ENCODE data around the gene JADE3. TPM values are rescaled to one million over a fixed set of nuclear protein-coding genes. Genes with fewer than 3 reads are reported as not detected.

Gene JADE3
- polyA plus RNA-seq, 1 donor from 2014 or later = 6.8 TPM

DNA sequence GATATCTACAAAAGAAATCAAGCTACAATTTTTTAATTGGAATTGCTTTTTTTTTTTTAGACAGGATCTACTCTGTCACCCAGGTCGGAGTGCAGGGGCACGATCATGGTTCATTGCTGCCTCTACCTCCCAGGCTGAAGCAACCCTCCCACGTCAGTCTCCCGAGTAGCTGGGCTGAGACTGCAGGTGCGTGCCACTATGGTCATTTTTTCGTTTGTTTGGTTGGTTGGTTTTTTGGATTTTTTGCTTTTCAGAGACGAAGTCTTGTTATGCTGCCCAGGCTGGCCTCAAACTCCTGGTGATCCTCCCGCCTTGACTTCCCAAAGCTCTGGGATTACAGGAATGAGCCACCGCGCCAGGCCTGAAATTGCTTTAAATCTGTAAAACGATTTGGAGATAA, 181.6 kb downstream of the JADE3 start:
- TF ChIP-seq POLR2AphosphoS5 (IDR thresholded peaks at IDR 0.05) (no peak), MXI1 (conservative IDR thresholded peaks at IDR 0.05; ENCODE audit: poor library complexity, severe bottlenecking) (no peak), EZH2 (IDR thresholded peaks at IDR 0.05; ENCODE audit: borderline replicate concordance, insufficient read depth, low read length, poor library complexity, severe bottlenecking) (no peak), SMC3 (conservative IDR thresholded peaks at IDR 0.05; ENCODE audit: poor library complexity) (no peak)
- TF ChIP-seq, protein P1, sequence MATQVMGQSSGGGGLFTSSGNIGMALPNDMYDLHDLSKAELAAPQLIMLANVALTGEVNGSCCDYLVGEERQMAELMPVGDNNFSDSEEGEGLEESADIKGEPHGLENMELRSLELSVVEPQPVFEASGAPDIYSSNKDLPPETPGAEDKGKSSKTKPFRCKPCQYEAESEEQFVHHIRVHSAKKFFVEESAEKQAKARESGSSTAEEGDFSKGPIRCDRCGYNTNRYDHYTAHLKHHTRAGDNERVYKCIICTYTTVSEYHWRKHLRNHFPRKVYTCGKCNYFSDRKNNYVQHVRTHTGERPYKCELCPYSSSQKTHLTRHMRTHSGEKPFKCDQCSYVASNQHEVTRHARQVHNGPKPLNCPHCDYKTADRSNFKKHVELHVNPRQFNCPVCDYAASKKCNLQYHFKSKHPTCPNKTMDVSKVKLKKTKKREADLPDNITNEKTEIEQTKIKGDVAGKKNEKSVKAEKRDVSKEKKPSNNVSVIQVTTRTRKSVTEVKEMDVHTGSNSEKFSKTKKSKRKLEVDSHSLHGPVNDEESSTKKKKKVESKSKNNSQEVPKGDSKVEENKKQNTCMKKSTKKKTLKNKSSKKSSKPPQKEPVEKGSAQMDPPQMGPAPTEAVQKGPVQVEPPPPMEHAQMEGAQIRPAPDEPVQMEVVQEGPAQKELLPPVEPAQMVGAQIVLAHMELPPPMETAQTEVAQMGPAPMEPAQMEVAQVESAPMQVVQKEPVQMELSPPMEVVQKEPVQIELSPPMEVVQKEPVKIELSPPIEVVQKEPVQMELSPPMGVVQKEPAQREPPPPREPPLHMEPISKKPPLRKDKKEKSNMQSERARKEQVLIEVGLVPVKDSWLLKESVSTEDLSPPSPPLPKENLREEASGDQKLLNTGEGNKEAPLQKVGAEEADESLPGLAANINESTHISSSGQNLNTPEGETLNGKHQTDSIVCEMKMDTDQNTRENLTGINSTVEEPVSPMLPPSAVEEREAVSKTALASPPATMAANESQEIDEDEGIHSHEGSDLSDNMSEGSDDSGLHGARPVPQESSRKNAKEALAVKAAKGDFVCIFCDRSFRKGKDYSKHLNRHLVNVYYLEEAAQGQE (IDR thresholded peaks at IDR 0.05; ENCODE audit: borderline replicate concordance) = no peak
- Histone ChIP-seq H3K79me2 (replicated peaks; ENCODE audit: insufficient read depth, low read length) (no peaks in the 10 kb centered on the region), H4K20me1 (ENCODE audit: insufficient read depth) (no peaks in the 10 kb centered on the region), H3K27ac (ENCODE audit: low read length) (no peak overlapping the region), H3K4me3 (ENCODE audit: low read length) (no peak overlapping the region), H2AFZ (ENCODE audit: low read depth, low read length) (no peak overlapping the region), H3K9me3 (ENCODE audit: low read length) (no peaks in the 10 kb centered on the region), H3F3A (ENCODE audit: insufficient read depth, low read length, poor library complexity, severe bottlenecking) (no peaks in the 10 kb centered on the region), H3K9me2 (ENCODE audit: insufficient read depth, low read length) (no peaks in the 10 kb centered on the region), H3K27me3 (ENCODE audit: insufficient read depth, low read depth, low read length) (no peaks in the 10 kb centered on the region), H3K4me2 (ENCODE audit: low read length) (no peak overlapping the region), H3K9ac (ENCODE audit: low read length) (no peak overlapping the region), H3K36me3 (ENCODE audit: insufficient read depth, low read length) (no peaks in the 10 kb centered on the region)

DNA sequence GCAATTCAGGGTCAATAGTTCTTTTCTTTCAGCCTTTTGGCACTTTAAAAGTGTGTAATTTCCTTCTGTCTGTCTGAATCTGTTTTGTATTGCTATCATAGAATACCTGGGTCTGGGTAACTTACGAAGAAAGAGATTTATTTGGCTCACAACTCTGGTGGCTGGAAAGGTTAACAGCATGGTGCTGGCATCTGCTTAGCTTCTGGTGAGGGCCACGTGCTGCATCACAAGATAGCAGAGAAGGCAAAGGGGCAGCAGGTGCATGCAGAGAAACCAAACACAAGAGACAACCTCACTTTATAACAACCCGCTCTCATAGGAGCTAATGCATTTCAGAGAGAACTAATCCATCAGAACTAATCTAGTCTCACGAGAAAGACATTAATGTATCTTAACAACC, 184.8 kb downstream of the JADE3 start:
- H3K27ac ChIP-seq (ENCODE audit: low read length) = no peak overlapping the region
- no peak overlapping the region for H3K4me2 ChIP-seq (ENCODE audit: low read length)
- no peaks in the 10 kb centered on the region for H3K9me3 ChIP-seq (ENCODE audit: low read length)
- H3F3A ChIP-seq (ENCODE audit: insufficient read depth, low read length, poor library complexity, severe bottlenecking) = no peaks in the 10 kb centered on the region
- TF ChIP-seq, protein P2, sequence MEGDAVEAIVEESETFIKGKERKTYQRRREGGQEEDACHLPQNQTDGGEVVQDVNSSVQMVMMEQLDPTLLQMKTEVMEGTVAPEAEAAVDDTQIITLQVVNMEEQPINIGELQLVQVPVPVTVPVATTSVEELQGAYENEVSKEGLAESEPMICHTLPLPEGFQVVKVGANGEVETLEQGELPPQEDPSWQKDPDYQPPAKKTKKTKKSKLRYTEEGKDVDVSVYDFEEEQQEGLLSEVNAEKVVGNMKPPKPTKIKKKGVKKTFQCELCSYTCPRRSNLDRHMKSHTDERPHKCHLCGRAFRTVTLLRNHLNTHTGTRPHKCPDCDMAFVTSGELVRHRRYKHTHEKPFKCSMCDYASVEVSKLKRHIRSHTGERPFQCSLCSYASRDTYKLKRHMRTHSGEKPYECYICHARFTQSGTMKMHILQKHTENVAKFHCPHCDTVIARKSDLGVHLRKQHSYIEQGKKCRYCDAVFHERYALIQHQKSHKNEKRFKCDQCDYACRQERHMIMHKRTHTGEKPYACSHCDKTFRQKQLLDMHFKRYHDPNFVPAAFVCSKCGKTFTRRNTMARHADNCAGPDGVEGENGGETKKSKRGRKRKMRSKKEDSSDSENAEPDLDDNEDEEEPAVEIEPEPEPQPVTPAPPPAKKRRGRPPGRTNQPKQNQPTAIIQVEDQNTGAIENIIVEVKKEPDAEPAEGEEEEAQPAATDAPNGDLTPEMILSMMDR (IDR thresholded peaks at IDR 0.05; ENCODE audit: poor library complexity, severe bottlenecking) = no peak
- TF ChIP-seq, protein P1 (IDR thresholded peaks at IDR 0.05; ENCODE audit: borderline replicate concordance) = no peak
- no peak for TF ChIP-seq RAD21 (conservative IDR thresholded peaks at IDR 0.05)
- TF ChIP-seq MXI1 (conservative IDR thresholded peaks at IDR 0.05; ENCODE audit: poor library complexity, severe bottlenecking) = no peak
- TF ChIP-seq EP300 (conservative IDR thresholded peaks at IDR 0.05; ENCODE audit: poor library complexity, severe bottlenecking) = no peak
- TF ChIP-seq POLR2AphosphoS5 (IDR thresholded peaks at IDR 0.05) = no peak
- no peak for TF ChIP-seq TAF1 (IDR thresholded peaks at IDR 0.05; ENCODE audit: low read depth)
- TF ChIP-seq SMC3 (conservative IDR thresholded peaks at IDR 0.05; ENCODE audit: poor library complexity) = no peak
- TF ChIP-seq EZH2 (IDR thresholded peaks at IDR 0.05; ENCODE audit: borderline replicate concordance, insufficient read depth, low read length, poor library complexity, severe bottlenecking) = no peak
- no peak overlapping the region for H3K9ac ChIP-seq (ENCODE audit: low read length)
- no peaks in the 10 kb centered on the region for H3K9me2 ChIP-seq (ENCODE audit: insufficient read depth, low read length)
- no peaks in the 10 kb centered on the region for H3K36me3 ChIP-seq (ENCODE audit: insufficient read depth, low read length)
- no peaks in the 10 kb centered on the region for H3K79me2 ChIP-seq (replicated peaks; ENCODE audit: insufficient read depth, low read length)
- H3K4me3 ChIP-seq (ENCODE audit: low read length) = no peak overlapping the region
- H2AFZ ChIP-seq (ENCODE audit: low read depth, low read length) = no peak overlapping the region
- H4K20me1 ChIP-seq (ENCODE audit: insufficient read depth) = no peaks in the 10 kb centered on the region
- H3K27me3 ChIP-seq (ENCODE audit: insufficient read depth, low read depth, low read length) = no peaks in the 10 kb centered on the region
